CD4-positive, CD25-positive, alpha-beta regulatory T cell (primary cell): Measurements from ENCODE around the gene OSBPL2. TPM values are rescaled to one million over a fixed set of nuclear protein-coding genes. Genes with fewer than 3 reads are reported as not detected.

Experiments
- ATAC-seq, 2 donors: fragments of 150-1000 bp; cut with Tn5 transposase; one replicate each; pipeline ENCODE4 v1.10.0; 2021; ENCODE audit warnings: low read depth in 2 of 2, moderate number of reproducible peaks in 2 of 2, moderate library complexity in 1 of 2
- DNase-seq, 3 donors: peaks; one replicate each; pipeline versions ENCODE4 v3.0.0 to v3.0.0-alpha.2; 2012 to 2022; ENCODE audit warnings: mixed read lengths in 1 of 3
- H3K27ac ChIP-seq: one replicate; pipeline ENCODE4 v1.7.0; 2013; ENCODE audit warnings: mild to moderate bottlenecking, low read length; ENCODE audit not compliant: insufficient read depth, poor library complexity, severe bottlenecking
- H3K27me3 ChIP-seq: one replicate; pipeline ENCODE4 v1.7.0; 2013; ENCODE audit warnings: low read length; ENCODE audit not compliant: control insufficient read depth, insufficient read depth
- H3K36me3 ChIP-seq: one replicate; pipeline ENCODE4 v1.7.0; 2013; ENCODE audit warnings: mild to moderate bottlenecking, low read length, moderate library complexity; ENCODE audit not compliant: control insufficient read depth, insufficient read depth
- H3K4me1 ChIP-seq: 2 replicates; pipeline ENCODE4 v1.7.0; 2013; ENCODE audit warnings: mild to moderate bottlenecking, low read length; ENCODE audit not compliant: insufficient read depth, control insufficient read depth, poor library complexity, severe bottlenecking
- H3K4me3 ChIP-seq: one replicate; pipeline ENCODE4 v1.7.0; 2013; ENCODE audit warnings: low read depth, mild to moderate bottlenecking, low read length, moderate library complexity
- H3K9me3 ChIP-seq, 2 experiments: 1 replicate in 1 of 2; 2 replicates in 1 of 2; pipeline ENCODE4 v1.7.0; 2013; ENCODE audit warnings: low read length in 2 of 2, mild to moderate bottlenecking in 1 of 2, moderate library complexity in 1 of 2; ENCODE audit not compliant: control insufficient read depth in 2 of 2
- H3K27ac Mint-ChIP-seq, 3 donors: one replicate each; pipeline ENCODE4 v1.8.0; 2020 to 2022; ENCODE audit warnings: mild to moderate bottlenecking in 3 of 3, mixed read lengths in 3 of 3, moderate library complexity in 2 of 3
- H3K27me3 Mint-ChIP-seq: one replicate; pipeline ENCODE4 v1.8.0; 2022; ENCODE audit warnings: mild to moderate bottlenecking, mixed read lengths
- H3K36me3 Mint-ChIP-seq: one replicate; pipeline ENCODE4 v1.8.0; 2020; ENCODE audit warnings: mixed read lengths
- H3K4me1 Mint-ChIP-seq, 4 donors: one replicate each; pipeline ENCODE4 v1.8.0; 2020 to 2022; ENCODE audit warnings: mixed read lengths in 4 of 4, mild to moderate bottlenecking in 1 of 4
- H3K4me3 Mint-ChIP-seq, 4 donors: one replicate each; pipeline ENCODE4 v1.8.0; 2020 to 2022; ENCODE audit warnings: mild to moderate bottlenecking in 4 of 4, mixed read lengths in 4 of 4, moderate library complexity in 3 of 4
- H3K9me3 Mint-ChIP-seq, 7 donors: one replicate each; pipeline ENCODE4 v1.8.0; 2020 to 2022; ENCODE audit warnings: mixed read lengths in 7 of 7, mild to moderate bottlenecking in 3 of 7, moderate library complexity in 2 of 7
- polyA plus RNA-seq, 4 donors: library from polyadenylated mRNA; unstranded; fragments of 300-500 nt; fragmentation: Illumina TruSeq; gene quantifications; one replicate each; pipeline ENCODE4 v1.2.3, GENCODE V29; 2021
- total RNA-seq: library from RNA; stranded (reverse); gene quantifications from one replicate; pipeline ENCODE4 v1.2.3, GENCODE V29; 2022

The OSBPL2 gene
- total and polyA plus RNA-seq, 5 donors from 2014 or later = 19.3 to 85.2 (median 23.2) TPM

- H3K9me3 Mint-ChIP-seq = no peaks in the 10 kb centered on the region
- no peaks in the 10 kb centered on the region for H3K36me3 Mint-ChIP-seq
- Histone ChIP-seq H3K27me3 (no peaks in the 10 kb centered on the region), H3K4me3 (no peak overlapping the region), H3K9me3 (no peaks in the 10 kb centered on the region), H3K4me1 (no peaks in the 10 kb centered on the region), H3K36me3 (no peaks in the 10 kb centered on the region), H3K27ac (no peak overlapping the region)
- peaks cover 12% of the 10 kb centered on the region for H3K27me3 Mint-ChIP-seq
- no peak overlapping the region for H3K27ac Mint-ChIP-seq
- ATAC-seq (no peak), DNase-seq (no peak)
- H3K4me1 Mint-ChIP-seq = no peaks in the 10 kb centered on the region
- no peak overlapping the region for H3K4me3 Mint-ChIP-seq
Measured at GRCh38 chr20:62209850-62210495, 28.3 kb upstream of the OSBPL2 start.

GRCh38 chr20:62210496-62210855 is 27.8 kb upstream of the OSBPL2 start:
- H3K4me1 Mint-ChIP-seq = peaks cover 0 to 2% (median 0%) of the 10 kb centered on the region in 4 donors
- H3K4me3 ChIP-seq = no peak overlapping the region
- H3K9me3 ChIP-seq = no peaks in the 10 kb centered on the region
- H3K36me3 Mint-ChIP-seq = no peaks in the 10 kb centered on the region
- H3K27me3 Mint-ChIP-seq = peaks cover 17% of the 10 kb centered on the region
- H3K27ac ChIP-seq = no peak overlapping the region
- H3K4me3 Mint-ChIP-seq = no peak overlapping the region
- no peak overlapping the region for H3K27ac Mint-ChIP-seq
- ATAC-seq (no peak), DNase-seq (no peak)
- H3K27me3 ChIP-seq = no peaks in the 10 kb centered on the region
- no peaks in the 10 kb centered on the region for H3K9me3 Mint-ChIP-seq
- H3K4me1 ChIP-seq = no peaks in the 10 kb centered on the region
- no peaks in the 10 kb centered on the region for H3K36me3 ChIP-seq

- no peak for ATAC-seq
- H3K9me3 ChIP-seq = no peaks in the 10 kb centered on the region
- H3K27ac Mint-ChIP-seq = no peak overlapping the region
Measured at GRCh38 chr20:62211216-62211615, 27.1 kb upstream of the OSBPL2 start.

GRCh38 chr20:62211769-62212288 is 26.5 kb upstream of the OSBPL2 start:
- H3K4me3 Mint-ChIP-seq = no peak overlapping the region
- H3K4me1 ChIP-seq = no peaks in the 10 kb centered on the region
- peaks cover 0 to 2% (median 0%) of the 10 kb centered on the region in 4 donors for H3K4me1 Mint-ChIP-seq
- H3K27ac ChIP-seq = no peak overlapping the region
- H3K4me3 ChIP-seq = no peak overlapping the region
- no peaks in the 10 kb centered on the region for H3K9me3 ChIP-seq
- H3K27me3 Mint-ChIP-seq = peaks cover 17% of the 10 kb centered on the region
- H3K36me3 ChIP-seq = no peaks in the 10 kb centered on the region
- H3K27ac Mint-ChIP-seq = no peak overlapping the region
- ATAC-seq (no peak), DNase-seq (no peak)
- H3K9me3 Mint-ChIP-seq = no peaks in the 10 kb centered on the region
- no peaks in the 10 kb centered on the region for H3K36me3 Mint-ChIP-seq
- no peaks in the 10 kb centered on the region for H3K27me3 ChIP-seq

More at GRCh38 chr20:62211216-62211615, 27.1 kb upstream of the OSBPL2 start:
- Mint-ChIP-seq H3K36me3 (no peaks in the 10 kb centered on the region), H3K4me3 (no peak overlapping the region), H3K27me3 (peaks cover 17% of the 10 kb centered on the region), H3K9me3 (no peaks in the 10 kb centered on the region), H3K4me1 (peaks cover 0 to 2% (median 0%) of the 10 kb centered on the region in 4 donors)
- Histone ChIP-seq H3K4me3 (no peak overlapping the region), H3K27ac (no peak overlapping the region), H3K4me1 (no peaks in the 10 kb centered on the region), H3K27me3 (no peaks in the 10 kb centered on the region), H3K36me3 (no peaks in the 10 kb centered on the region)
- DNase-seq = no peak

- Mint-ChIP-seq H3K9me3 (peaks cover 0 to 2% (median 0%) of the 10 kb centered on the region in 7 donors), H3K4me3 (no peak overlapping the region), H3K27ac (no peak overlapping the region), H3K27me3 (peaks cover 17% of the 10 kb centered on the region), H3K36me3 (no peaks in the 10 kb centered on the region), H3K4me1 (peaks cover 0 to 2% (median 0%) of the 10 kb centered on the region in 4 donors)
- H3K4me3 ChIP-seq = no peak overlapping the region
- no peak for ATAC-seq
- no peak overlapping the region for H3K27ac ChIP-seq
- no peak for DNase-seq
- no peaks in the 10 kb centered on the region for H3K27me3 ChIP-seq
- H3K9me3 ChIP-seq = no peaks in the 10 kb centered on the region
- H3K36me3 ChIP-seq = no peaks in the 10 kb centered on the region
- no peaks in the 10 kb centered on the region for H3K4me1 ChIP-seq
Measured at GRCh38 chr20:62212299-62212698, 26.0 kb upstream of the OSBPL2 start.

- Mint-ChIP-seq H3K9me3 (peaks cover 0 to 2% (median 0%) of the 10 kb centered on the region in 7 donors), H3K27me3 (peaks cover 22% of the 10 kb centered on the region), H3K4me1 (peaks cover 0 to 2% (median under 1%) of the 10 kb centered on the region in 4 donors), H3K36me3 (no peaks in the 10 kb centered on the region), H3K4me3 (no peak overlapping the region), H3K27ac (no peak overlapping the region)
- H3K36me3 ChIP-seq = no peaks in the 10 kb centered on the region
- H3K9me3 ChIP-seq = no peaks in the 10 kb centered on the region
- H3K27ac ChIP-seq = no peak overlapping the region
- no peak for DNase-seq
- H3K4me3 ChIP-seq = no peak overlapping the region
- no peak for ATAC-seq
- H3K27me3 ChIP-seq = no peaks in the 10 kb centered on the region
- H3K4me1 ChIP-seq = peaks cover 1% of the 10 kb centered on the region
Measured at GRCh38 chr20:62214067-62214466, 24.3 kb upstream of the OSBPL2 start.

GRCh38 chr20:62215020-62215990 is 23.0 kb upstream of the OSBPL2 start:
- H3K27me3 ChIP-seq = no peaks in the 10 kb centered on the region
- H3K27ac ChIP-seq = no peak overlapping the region
- Mint-ChIP-seq H3K27me3 (peaks cover 23% of the 10 kb centered on the region), H3K4me3 (no peak overlapping the region), H3K9me3 (peaks cover 0 to 2% (median 0%) of the 10 kb centered on the region in 7 donors), H3K27ac (no peak overlapping the region), H3K36me3 (no peaks in the 10 kb centered on the region), H3K4me1 (peaks cover 0 to 2% (median under 1%) of the 10 kb centered on the region in 4 donors)
- no peak overlapping the region for H3K4me3 ChIP-seq
- peaks cover 7% of the 10 kb centered on the region for H3K4me1 ChIP-seq
- no peaks in the 10 kb centered on the region for H3K36me3 ChIP-seq
- H3K9me3 ChIP-seq = no peaks in the 10 kb centered on the region
- DNase-seq (no peak), ATAC-seq (no peak)
